ENCODE data around the gene USP4.

The USP4 gene

DNA sequence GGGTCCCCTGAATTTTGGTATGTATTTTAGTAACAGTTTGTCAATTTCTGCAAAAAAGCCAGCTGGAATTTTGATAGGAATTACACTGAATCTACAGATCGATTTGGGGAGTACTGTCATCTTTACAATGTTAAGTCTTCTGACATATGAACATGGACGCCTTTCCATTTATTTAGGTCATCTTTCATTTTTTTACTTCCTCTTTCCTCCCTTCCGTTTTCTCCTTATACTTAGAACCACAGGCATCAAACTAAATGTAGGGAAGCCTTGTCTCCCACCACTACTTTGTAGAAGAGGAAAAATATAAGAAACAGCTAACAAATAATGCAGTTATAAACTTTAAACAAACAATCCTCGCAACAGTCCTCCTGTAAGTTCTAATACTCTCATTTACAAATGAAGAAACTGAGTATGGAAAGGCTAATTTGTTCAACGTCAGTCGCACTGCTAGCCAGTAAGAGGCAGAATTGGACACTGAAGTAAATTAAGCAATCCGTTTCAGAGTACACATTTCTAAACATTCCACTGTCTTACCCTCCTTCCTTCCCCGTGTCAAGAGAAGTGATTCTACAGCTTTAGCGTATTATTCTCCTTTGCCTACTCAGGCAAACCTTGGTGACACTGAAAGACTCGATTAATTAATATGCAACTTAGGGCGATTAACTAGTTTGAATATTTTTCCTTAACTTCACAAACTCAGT is 46.4 kb upstream of the USP4 start (continued):
- TF ChIP-seq, protein P1, sequence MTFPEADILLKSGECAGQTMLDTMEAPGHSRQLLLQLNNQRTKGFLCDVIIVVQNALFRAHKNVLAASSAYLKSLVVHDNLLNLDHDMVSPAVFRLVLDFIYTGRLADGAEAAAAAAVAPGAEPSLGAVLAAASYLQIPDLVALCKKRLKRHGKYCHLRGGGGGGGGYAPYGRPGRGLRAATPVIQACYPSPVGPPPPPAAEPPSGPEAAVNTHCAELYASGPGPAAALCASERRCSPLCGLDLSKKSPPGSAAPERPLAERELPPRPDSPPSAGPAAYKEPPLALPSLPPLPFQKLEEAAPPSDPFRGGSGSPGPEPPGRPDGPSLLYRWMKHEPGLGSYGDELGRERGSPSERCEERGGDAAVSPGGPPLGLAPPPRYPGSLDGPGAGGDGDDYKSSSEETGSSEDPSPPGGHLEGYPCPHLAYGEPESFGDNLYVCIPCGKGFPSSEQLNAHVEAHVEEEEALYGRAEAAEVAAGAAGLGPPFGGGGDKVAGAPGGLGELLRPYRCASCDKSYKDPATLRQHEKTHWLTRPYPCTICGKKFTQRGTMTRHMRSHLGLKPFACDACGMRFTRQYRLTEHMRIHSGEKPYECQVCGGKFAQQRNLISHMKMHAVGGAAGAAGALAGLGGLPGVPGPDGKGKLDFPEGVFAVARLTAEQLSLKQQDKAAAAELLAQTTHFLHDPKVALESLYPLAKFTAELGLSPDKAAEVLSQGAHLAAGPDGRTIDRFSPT (tag by site-specific recombination; IDR thresholded peaks at IDR 0.05), result no peak
- TF ChIP-seq KLF16 (tag by site-specific recombination; IDR thresholded peaks at IDR 0.05) (no peak), ZNF830 (tag by site-specific recombination; IDR thresholded peaks at IDR 0.05; ENCODE audit: low read depth) (no peak), ZNF747 (tag by site-specific recombination; IDR thresholded peaks at IDR 0.05) (no peak), KLF9 (tag by site-specific recombination; IDR thresholded peaks at IDR 0.05; ENCODE audit: low read depth) (no peak), SALL2 (tag by site-specific recombination; IDR thresholded peaks at IDR 0.05; ENCODE audit: borderline replicate concordance) (no peak), MYNN (tag by site-specific recombination; IDR thresholded peaks at IDR 0.05; ENCODE audit: borderline replicate concordance) (no peak), ZBTB8A (tag by site-specific recombination; IDR thresholded peaks at IDR 0.05) (no peak), ZNF404 (tag by site-specific recombination; IDR thresholded peaks at IDR 0.05) (no peak)
- TF ChIP-seq, protein P2, sequence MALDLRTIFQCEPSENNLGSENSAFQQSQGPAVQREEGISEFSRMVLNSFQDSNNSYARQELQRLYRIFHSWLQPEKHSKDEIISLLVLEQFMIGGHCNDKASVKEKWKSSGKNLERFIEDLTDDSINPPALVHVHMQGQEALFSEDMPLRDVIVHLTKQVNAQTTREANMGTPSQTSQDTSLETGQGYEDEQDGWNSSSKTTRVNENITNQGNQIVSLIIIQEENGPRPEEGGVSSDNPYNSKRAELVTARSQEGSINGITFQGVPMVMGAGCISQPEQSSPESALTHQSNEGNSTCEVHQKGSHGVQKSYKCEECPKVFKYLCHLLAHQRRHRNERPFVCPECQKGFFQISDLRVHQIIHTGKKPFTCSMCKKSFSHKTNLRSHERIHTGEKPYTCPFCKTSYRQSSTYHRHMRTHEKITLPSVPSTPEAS (tag by site-specific recombination; IDR thresholded peaks at IDR 0.05), result no peak

DNA sequence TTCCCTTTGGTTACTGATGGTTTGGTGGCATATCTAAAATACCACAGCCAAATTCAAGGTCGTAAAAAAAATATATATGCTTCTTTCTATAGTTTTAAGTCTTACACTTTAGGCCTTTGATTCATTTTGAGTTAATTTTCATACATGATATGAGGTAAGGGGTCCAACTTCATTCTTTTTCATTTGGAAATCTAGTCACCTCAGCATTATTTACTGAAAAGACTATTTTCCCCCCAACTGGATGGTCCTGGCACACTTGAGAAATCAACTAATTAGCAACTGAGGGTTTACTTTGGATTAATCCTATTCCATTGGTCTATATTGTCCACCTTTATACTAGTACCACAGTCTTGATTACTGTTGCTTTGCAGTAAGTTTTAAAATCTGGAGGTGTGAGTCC is 45.8 kb upstream of the USP4 start:
- no peak for TF ChIP-seq ZNF610 (tag by site-specific recombination; IDR thresholded peaks at IDR 0.05; ENCODE audit: borderline replicate concordance)
- no peak for TF ChIP-seq HOXD13 (CRISPR knock-in tag; IDR thresholded peaks at IDR 0.05; ENCODE audit: borderline replicate concordance)
- TF ChIP-seq ZNF366 (tag by site-specific recombination; conservative IDR thresholded peaks at IDR 0.05), result no peak
- no peak for TF ChIP-seq SP2 (tag by site-specific recombination; IDR thresholded peaks at IDR 0.05)
- TF ChIP-seq ZNF473 (tag by site-specific recombination; IDR thresholded peaks at IDR 0.05), result no peak
- no peak for TF ChIP-seq ZNF19 (tag by site-specific recombination; IDR thresholded peaks at IDR 0.05; ENCODE audit: low read depth)
- no peak for TF ChIP-seq ZNF626 (tag by site-specific recombination; IDR thresholded peaks at IDR 0.05)
- TF ChIP-seq, protein P3, sequence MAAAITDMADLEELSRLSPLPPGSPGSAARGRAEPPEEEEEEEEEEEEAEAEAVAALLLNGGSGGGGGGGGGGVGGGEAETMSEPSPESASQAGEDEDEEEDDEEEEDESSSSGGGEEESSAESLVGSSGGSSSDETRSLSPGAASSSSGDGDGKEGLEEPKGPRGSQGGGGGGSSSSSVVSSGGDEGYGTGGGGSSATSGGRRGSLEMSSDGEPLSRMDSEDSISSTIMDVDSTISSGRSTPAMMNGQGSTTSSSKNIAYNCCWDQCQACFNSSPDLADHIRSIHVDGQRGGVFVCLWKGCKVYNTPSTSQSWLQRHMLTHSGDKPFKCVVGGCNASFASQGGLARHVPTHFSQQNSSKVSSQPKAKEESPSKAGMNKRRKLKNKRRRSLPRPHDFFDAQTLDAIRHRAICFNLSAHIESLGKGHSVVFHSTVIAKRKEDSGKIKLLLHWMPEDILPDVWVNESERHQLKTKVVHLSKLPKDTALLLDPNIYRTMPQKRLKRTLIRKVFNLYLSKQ (tag by site-specific recombination; IDR thresholded peaks at IDR 0.05; ENCODE audit: borderline replicate concordance), result no peak
- no peak for TF ChIP-seq ZNF416 (tag by site-specific recombination; IDR thresholded peaks at IDR 0.05)
- TF ChIP-seq ZNF175 (tag by site-specific recombination; IDR thresholded peaks at IDR 0.05), result no peak
- ChIA-PET POLR2A (no interaction called here), CTCF (no interaction called here)
- Histone ChIP-seq H3K4me1 (ENCODE audit: control insufficient read depth, insufficient read depth, low read length) (no peaks in the 10 kb centered on the region), H3K36me3 (ENCODE audit: control insufficient read depth in 2 of 2, insufficient read depth in 1 of 2, low read length in 2 of 2) (peaks cover 0 to 3% of the 10 kb centered on the region in 2 experiments; a peak in 2 of 3 replicates), H3K4me3 (ENCODE audit: low read depth, low read length) (no peak overlapping the region), H3K27ac (ENCODE audit: extremely low read depth, low read depth, low read length) (no peak overlapping the region), H3K9me3 (ENCODE audit: control insufficient read depth, insufficient read depth, low read depth, low read length) (no peaks in the 10 kb centered on the region)
